H9 (cell line): ENCODE measurements around the gene JAG2. TPM values are rescaled to one million over a fixed set of nuclear protein-coding genes. Genes with fewer than 3 reads are reported as not detected.

Experiments
- DNase-seq: peaks from one replicate; pipeline ENCODE4 v3.0.0-alpha.2; 2017
- H2AFZ ChIP-seq: one replicate; pipeline ENCODE4 v1.6.1; 2013; ENCODE audit warnings: mild to moderate bottlenecking, low read length, control low read depth, moderate library complexity
- H2AK5ac ChIP-seq: 2 replicates; pipeline ENCODE4 v1.6.1; 2013; ENCODE audit warnings: low read length, control low read depth, mixed read lengths; ENCODE audit not compliant: insufficient read length
- H2BK120ac ChIP-seq: one replicate; pipeline ENCODE4 v1.6.1; 2013; ENCODE audit warnings: low read depth, mild to moderate bottlenecking, low read length, control low read depth, inconsistent platforms; ENCODE audit not compliant: poor library complexity, severe bottlenecking
- H2BK12ac ChIP-seq: 2 replicates; pipeline ENCODE4 v1.6.1; 2013; ENCODE audit warnings: low read length, control low read depth, mixed read lengths, low read depth; ENCODE audit not compliant: insufficient read length
- H2BK15ac ChIP-seq: 2 replicates; pipeline ENCODE4 v1.6.1; 2013; ENCODE audit warnings: low read depth, low read length, control low read depth
- H2BK20ac ChIP-seq: one replicate; pipeline ENCODE4 v1.6.1; 2013; ENCODE audit warnings: low read depth, mild to moderate bottlenecking, low read length, control low read depth, inconsistent platforms; ENCODE audit not compliant: poor library complexity, severe bottlenecking
- H2BK5ac ChIP-seq: 2 replicates; pipeline ENCODE4 v1.6.1; 2013; ENCODE audit warnings: low read length, control low read depth, mixed read lengths; ENCODE audit not compliant: insufficient read length
- H3K14ac ChIP-seq: 2 replicates; pipeline ENCODE4 v1.6.1; 2013; ENCODE audit warnings: low read length, control low read depth; ENCODE audit not compliant: insufficient read depth
- H3K18ac ChIP-seq: 2 replicates; pipeline ENCODE4 v1.6.1; 2013; ENCODE audit warnings: low read depth, mild to moderate bottlenecking, mixed read lengths, low read length, control low read depth; ENCODE audit not compliant: insufficient read length
- H3K23ac ChIP-seq: 2 replicates; pipeline ENCODE4 v1.6.1; 2013; ENCODE audit warnings: low read length, control low read depth, mixed read lengths, low read depth; ENCODE audit not compliant: insufficient read length
- H3K23me2 ChIP-seq: 2 replicates; pipeline ENCODE4 v1.6.1; 2013; ENCODE audit warnings: low read depth, mild to moderate bottlenecking, mixed read lengths, low read length, control low read depth; ENCODE audit not compliant: insufficient read length, poor library complexity, severe bottlenecking
- H3K27ac ChIP-seq: 2 replicates; pipeline ENCODE4 v1.5.1; 2013; ENCODE audit warnings: low read length, control low read depth, mixed read lengths, low read depth; ENCODE audit not compliant: insufficient read length
- H3K27me3 ChIP-seq: 2 replicates; pipeline ENCODE4 v1.6.1; 2013; ENCODE audit warnings: low read length, control low read depth, inconsistent platforms; ENCODE audit not compliant: insufficient read depth
- H3K4ac ChIP-seq: 2 replicates; pipeline ENCODE4 v1.6.1; 2013; ENCODE audit warnings: low read depth, mild to moderate bottlenecking, control low read depth, inconsistent platforms, low read length, moderate library complexity
- H3K4me1 ChIP-seq: 2 replicates; pipeline ENCODE4 v1.6.1; 2013; ENCODE audit warnings: low read length, control low read depth, inconsistent platforms; ENCODE audit not compliant: insufficient read depth
- H3K4me2 ChIP-seq: 2 replicates; pipeline ENCODE4 v1.6.1; 2013; ENCODE audit warnings: low read length, control low read depth, mixed read lengths; ENCODE audit not compliant: insufficient read length, insufficient read depth
- H3K56ac ChIP-seq: 2 replicates; pipeline ENCODE4 v1.6.1; 2013; ENCODE audit warnings: low read depth, mild to moderate bottlenecking, mixed read lengths, low read length, control low read depth; ENCODE audit not compliant: insufficient read length
- H3K79me1 ChIP-seq: 2 replicates; pipeline ENCODE4 v1.6.1; 2013; ENCODE audit warnings: low read depth, mild to moderate bottlenecking, moderate library complexity, low read length, control low read depth, inconsistent platforms; ENCODE audit not compliant: insufficient read depth, poor library complexity, severe bottlenecking
- H3K79me2 ChIP-seq: 2 replicates; pipeline ENCODE4 v1.6.1; 2013; ENCODE audit warnings: low read length, control low read depth, inconsistent platforms; ENCODE audit not compliant: insufficient read depth
- H3K9ac ChIP-seq: 2 replicates; pipeline ENCODE4 v1.6.1; 2013; ENCODE audit warnings: low read length, control low read depth, mixed read lengths; ENCODE audit not compliant: insufficient read length; ENCODE audit errors: extremely low read depth
- H3K9me3 ChIP-seq: one replicate; pipeline ENCODE4 v1.6.1; 2013; ENCODE audit warnings: low read depth, low read length, inconsistent platforms; ENCODE audit not compliant: control insufficient read depth
- H3T11ph ChIP-seq: one replicate; pipeline ENCODE4 v1.6.1; 2013; ENCODE audit warnings: mild to moderate bottlenecking, low read length, control low read depth, inconsistent platforms
- H4K20me1 ChIP-seq: one replicate; pipeline ENCODE4 v1.6.1; 2013; ENCODE audit not compliant: control insufficient read depth, insufficient read length, insufficient read depth
- H4K5ac ChIP-seq: 2 replicates; pipeline ENCODE4 v1.6.1; 2013; ENCODE audit warnings: low read depth, mild to moderate bottlenecking, mixed read lengths, low read length, control low read depth; ENCODE audit not compliant: insufficient read length
- H4K8ac ChIP-seq: replicated peaks from 2 replicates; pipeline ENCODE4 v1.6.1; 2013; ENCODE audit warnings: low read length, control low read depth, mixed read lengths, low read depth; ENCODE audit not compliant: insufficient read length
- H4K91ac ChIP-seq: 2 replicates; pipeline ENCODE4 v1.6.1; 2013; ENCODE audit warnings: low read depth, mild to moderate bottlenecking, moderate library complexity, mixed read lengths, low read length, control low read depth; ENCODE audit not compliant: insufficient read length
- H3K27ac Mint-ChIP-seq, 3 experiments: 2 replicates in 2 of 3; 3 replicates in 1 of 3; pipeline ENCODE4 v1.8.0; 2020 to 2021; ENCODE audit warnings: mixed read lengths in 3 of 3, mild to moderate bottlenecking in 1 of 3, moderate library complexity in 1 of 3
- H3K27me3 Mint-ChIP-seq: 2 replicates; pipeline ENCODE4 v1.8.0; 2021; ENCODE audit warnings: low read depth, mild to moderate bottlenecking, moderate library complexity, mixed read lengths
- H3K36me3 Mint-ChIP-seq, 3 experiments: 2 replicates in 2 of 3; 3 replicates in 1 of 3; pipeline ENCODE4 v1.8.0; 2020 to 2021; ENCODE audit warnings: low read depth in 3 of 3, mixed read lengths in 3 of 3; ENCODE audit not compliant: insufficient read depth in 1 of 3
- H3K4me1 Mint-ChIP-seq, 2 experiments: 2 replicates each; pipeline ENCODE4 v1.8.0; 2020; ENCODE audit warnings: mixed read lengths in 2 of 2
- H3K4me3 Mint-ChIP-seq, 2 experiments: 2 replicates in 1 of 2; 3 replicates in 1 of 2; pipeline ENCODE4 v1.8.0; 2020 to 2021; ENCODE audit warnings: mild to moderate bottlenecking in 2 of 2, mixed read lengths in 2 of 2, moderate library complexity in 1 of 2
- H3K9me3 Mint-ChIP-seq, 2 experiments: 2 replicates in 1 of 2; 3 replicates in 1 of 2; pipeline ENCODE4 v1.8.0; 2020; ENCODE audit warnings: mild to moderate bottlenecking in 2 of 2, mixed read lengths in 2 of 2, moderate library complexity in 1 of 2
- CTCF ChIP-seq: fragments of 200-600 bp; sonication (generic); conservative IDR thresholded peaks from 3 replicates; pipeline ENCODE4 v1.8.0; 2021; ENCODE audit warnings: antibody characterized with exemption, mild to moderate bottlenecking
- WGBS: extraction: QIAGEN DNeasy Blood & Tissue Kit; methylation state at CpG from one replicate; pipeline ENCODE4 v1.1.7; 2013; ENCODE audit warnings: missing lambda C conversion rate, low lambda C conversion rate, mixed read lengths; ENCODE audit not compliant: insufficient read length; ENCODE audit errors: extremely low coverage; 5-methylcytosine and 5-hydroxymethylcytosine counted together
- total RNA-seq: library from RNA; stranded (reverse); gene quantifications from 2 replicates; pipeline ENCODE4 v1.2.1, GENCODE V29; 2021

The JAG2 gene
- total RNA-seq, 1 experiment from 2014 or later, result 11.4 TPM

DNA sequence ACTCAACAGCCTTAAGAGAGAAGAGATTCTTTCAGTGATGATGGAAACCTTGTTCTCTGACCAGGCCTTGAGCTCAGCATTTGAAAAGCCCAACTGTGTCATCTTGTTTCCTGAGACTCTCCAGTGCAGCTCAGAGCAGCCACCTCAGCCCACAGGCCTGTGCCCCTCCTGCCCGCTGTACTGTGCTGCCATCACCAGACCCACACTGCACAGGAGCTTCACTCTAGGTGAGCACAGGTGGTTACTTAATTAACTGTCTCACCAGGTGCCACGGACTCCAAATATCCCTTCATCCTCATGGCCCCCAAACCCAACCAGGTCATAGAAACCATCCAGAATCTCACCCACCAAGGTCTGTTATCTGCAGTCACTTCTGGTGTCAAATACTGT is 51.3 kb downstream of the JAG2 start:
- H4K20me1 ChIP-seq, result no peaks in the 10 kb centered on the region
- Mint-ChIP-seq H3K27me3 (peaks cover 47% of the 10 kb centered on the region), H3K27ac (no peak overlapping the region), H3K4me1 (no peaks in the 10 kb centered on the region), H3K36me3 (peaks cover 0 to 6% (median 0%) of the 10 kb centered on the region in 3 experiments; a peak in 3 of 7 replicates), H3K9me3 (peaks cover 26 to 37% of the 10 kb centered on the region in 2 experiments), H3K4me3 (no peak overlapping the region)
- H3K18ac ChIP-seq, result no peak overlapping the region
- no peak overlapping the region for H2AFZ ChIP-seq
- no peak overlapping the region for H4K5ac ChIP-seq
- DNase-seq, result no peak
- peaks cover 15% of the 10 kb centered on the region for H3K9me3 ChIP-seq
- no peak overlapping the region for H2BK20ac ChIP-seq
- H3K14ac ChIP-seq, result no peak overlapping the region
- H2BK120ac ChIP-seq, result no peak overlapping the region
- H2BK5ac ChIP-seq, result no peak overlapping the region
- no CpG with 5 or more reads among the region's 2 CpGs for WGBS
- H2BK15ac ChIP-seq, result no peak overlapping the region
- no peak overlapping the region for H4K91ac ChIP-seq
- H3K4me1 ChIP-seq, result no peaks in the 10 kb centered on the region
- no peak overlapping the region for H2AK5ac ChIP-seq
- H3T11ph ChIP-seq, result no peak overlapping the region
- H4K8ac ChIP-seq, result no peak overlapping the region
- H3K4me2 ChIP-seq, result no peak overlapping the region
- H3K23ac ChIP-seq, result no peak overlapping the region
- no peak overlapping the region for H3K4ac ChIP-seq
- no peaks in the 10 kb centered on the region for H3K79me1 ChIP-seq
- H3K9ac ChIP-seq, result no peak overlapping the region
- H3K27ac ChIP-seq, result no peak overlapping the region
- H3K23me2 ChIP-seq, result no peaks in the 10 kb centered on the region
- no peak overlapping the region for H2BK12ac ChIP-seq
- H3K56ac ChIP-seq, result no peak overlapping the region
- H3K27me3 ChIP-seq, result no peaks in the 10 kb centered on the region
- no peak for TF ChIP-seq CTCF
- no peaks in the 10 kb centered on the region for H3K79me2 ChIP-seq
